Measurements from ENCODE around the gene DEF6. TPM values are rescaled to one million over a fixed set of nuclear protein-coding genes. Genes with fewer than 3 reads are reported as not detected.

DEF6 gene
- total and polyA plus RNA-seq, 2 of the 8 experiments (the other 6 are each of a cell fraction or from before 2014, with no cell fraction given): 3.3 to 4.1 TPM

DNA sequence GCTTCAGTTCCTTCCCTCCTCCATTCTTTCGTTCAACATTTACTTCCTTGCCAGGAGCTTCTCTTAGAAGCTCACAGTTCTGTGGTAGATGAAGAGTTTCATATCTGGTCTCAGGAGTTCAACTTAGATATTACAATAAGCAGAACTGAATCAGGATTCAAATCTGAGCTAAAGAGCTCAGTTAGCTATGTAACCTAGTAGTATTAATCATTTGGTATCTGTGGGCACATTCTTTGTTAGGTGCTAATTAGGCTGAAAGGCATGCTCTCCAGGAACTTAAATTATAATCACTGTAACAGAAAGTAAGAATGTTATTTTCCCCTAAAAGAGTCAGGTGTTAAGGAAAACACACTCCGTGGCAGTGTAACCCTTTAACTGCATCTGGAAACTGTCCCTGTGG, 29.7 kb upstream of the DEF6 start (continued):
- no peak for TF ChIP-seq CHD7 (IDR thresholded peaks at IDR 0.05; ENCODE audit: insufficient replicate concordance, low read length)
- no peak for TF ChIP-seq HDAC6 (IDR thresholded peaks at IDR 0.05; ENCODE audit: low read depth, low read length)
- TF ChIP-seq SIRT6 (IDR thresholded peaks at IDR 0.05; ENCODE audit: low read length): no peak
- TF ChIP-seq BCL11A (IDR thresholded peaks at IDR 0.05; ENCODE audit: low read depth in 2 of 2, low read length in 2 of 2): no peak
- no peak for TF ChIP-seq NRF1 (IDR thresholded peaks at IDR 0.05; ENCODE audit: low read depth, low read length)
- no peak for TF ChIP-seq FOSL1 (IDR thresholded peaks at IDR 0.05; ENCODE audit: insufficient read depth, low read depth, low read length)
- no peak for TF ChIP-seq KDM5A (IDR thresholded peaks at IDR 0.05; ENCODE audit: low read length)
- no peak for TF ChIP-seq ASH2L (IDR thresholded peaks at IDR 0.05; ENCODE audit: low read length)
- no peak for TF ChIP-seq SIX5 (IDR thresholded peaks at IDR 0.05; ENCODE audit: low read depth, low read length)
- TF ChIP-seq GABPA (IDR thresholded peaks at IDR 0.05; ENCODE audit: borderline replicate concordance, insufficient read depth, low read length): no peak
